Lower lobe of right lung (tissue), 2 donors: ENCODE results near the gene SLC6A9. TPM values are rescaled to one million over a fixed set of nuclear protein-coding genes. Genes with fewer than 3 reads are reported as not detected.

Source experiments
- ATAC-seq, 2 donors: fragments of 200-7000 bp; cut with Tn5 transposase; one replicate each; pipeline ENCODE4 v1.9.1; 2020 to 2022; ENCODE audit warnings: mild to moderate bottlenecking in 2 of 2, moderate library complexity in 2 of 2
- DNase-seq: peaks from one replicate; pipeline ENCODE4 v3.0.0-alpha.2; 2020
- H3K27ac ChIP-seq: fragments of 200-600 bp; one replicate; pipeline ENCODE4 v1.8.0; 2022
- H3K27me3 ChIP-seq: fragments of 200-600 bp; one replicate; pipeline ENCODE4 v1.8.0; 2022; ENCODE audit warnings: low read depth
- H3K36me3 ChIP-seq: fragments of 200-600 bp; one replicate; pipeline ENCODE4 v1.8.0; 2022; ENCODE audit warnings: mild to moderate bottlenecking
- H3K4me1 ChIP-seq: fragments of 200-600 bp; one replicate; pipeline ENCODE4 v1.8.0; 2022
- H3K4me3 ChIP-seq: fragments of 200-600 bp; one replicate; pipeline ENCODE4 v1.8.0; 2022; ENCODE audit warnings: mild to moderate bottlenecking
- H3K9me3 ChIP-seq: fragments of 200-600 bp; one replicate; pipeline ENCODE4 v1.8.0; 2022
- CTCF ChIP-seq: fragments of 200-600 bp; IDR thresholded peaks from one replicate; pipeline ENCODE4 v1.8.0; 2022; ENCODE audit warnings: antibody characterized with exemption, mild to moderate bottlenecking
- intact Hi-C: fragments of 100-400 bp; cut with DNase I; formaldehyde crosslinking; loops from one replicate; pipeline ENCODE4 v1.11.0; 2022
- total RNA-seq: library from RNA; stranded (reverse); fragmentation: NEBNext Ultra II Directional; extraction: Animal tissue kit (Norgen Biotek cat#: 25700); gene quantifications from one replicate; pipeline ENCODE4 v1.2.1, GENCODE V29; 2021
- donor health status: DM: no; HTN: yes; CAD: no; lungs with severe emphysema.

Gene SLC6A9
- total RNA-seq, 1 donor from 2014 or later: 24.2 TPM

- no peak for TF ChIP-seq CTCF
Observed at GRCh38 chr1:43973981-43974442, 57.2 kb downstream of the SLC6A9 start.

GRCh38 chr1:43971336-43971980 is 59.8 kb downstream of the SLC6A9 start:
- TF ChIP-seq CTCF: no peak
- peaks cover 31% of the 10 kb centered on the region for H3K36me3 ChIP-seq
- H3K27ac ChIP-seq: no peak overlapping the region
- no peaks in the 10 kb centered on the region for H3K9me3 ChIP-seq
- no peak for DNase-seq
- intact Hi-C loops: no loop called here
- no peak overlapping the region for H3K4me3 ChIP-seq
- ATAC-seq: no peak
- peaks cover 38% of the 10 kb centered on the region for H3K4me1 ChIP-seq
- no peaks in the 10 kb centered on the region for H3K27me3 ChIP-seq

More at GRCh38 chr1:43973981-43974442, 57.2 kb downstream of the SLC6A9 start:
- peak overlapping the region; percentile 81 for H3K4me3 ChIP-seq
- H3K9me3 ChIP-seq: no peaks in the 10 kb centered on the region
- intact Hi-C loops: no loop called here
- H3K27ac ChIP-seq: peak overlapping the region; percentile 97
- ATAC-seq (no peak), DNase-seq (no peak)
- peaks cover 63% of the 10 kb centered on the region for H3K4me1 ChIP-seq
- H3K27me3 ChIP-seq: no peaks in the 10 kb centered on the region
- peaks cover 40% of the 10 kb centered on the region for H3K36me3 ChIP-seq

- no peaks in the 10 kb centered on the region for H3K9me3 ChIP-seq
- intact Hi-C loops: no loop called here
- no peak for DNase-seq
- peak overlapping the region; percentile 97 for H3K4me3 ChIP-seq
- TF ChIP-seq CTCF: no peak
- H3K36me3 ChIP-seq: peaks cover 31% of the 10 kb centered on the region
- H3K27me3 ChIP-seq: no peaks in the 10 kb centered on the region
- ATAC-seq: no peak
- H3K4me1 ChIP-seq: peaks cover 33% of the 10 kb centered on the region
- no peak overlapping the region for H3K27ac ChIP-seq
Observed at GRCh38 chr1:43970911-43971310, 60.4 kb downstream of the SLC6A9 start.

- H3K4me1 ChIP-seq: peaks cover 29% of the 10 kb centered on the region
- intact Hi-C loops: no loop called here
- H3K4me3 ChIP-seq: peak overlapping the region; percentile 97
- no peaks in the 10 kb centered on the region for H3K27me3 ChIP-seq
- H3K9me3 ChIP-seq: no peaks in the 10 kb centered on the region
- no peak overlapping the region for H3K27ac ChIP-seq
- TF ChIP-seq CTCF: no peak
- no peak for ATAC-seq
- H3K36me3 ChIP-seq: peaks cover 31% of the 10 kb centered on the region
- DNase-seq: no peak
Observed at GRCh38 chr1:43970502-43970901, 60.8 kb downstream of the SLC6A9 start.

- no peaks in the 10 kb centered on the region for H3K27me3 ChIP-seq
- intact Hi-C loops: no loop called here
Observed at GRCh38 chr1:43969746-43970466, 61.4 kb downstream of the SLC6A9 start, which contains the start of gene DPH2. TSS of gene DPH2 (plus strand) at chr1:43970010. CDS start at chr1:43970176, 166 bp downstream.

More at GRCh38 chr1:43969746-43970466, 61.4 kb downstream of the SLC6A9 start, which contains the start of gene DPH2:
- Histone ChIP-seq H3K9me3 (no peaks in the 10 kb centered on the region), H3K36me3 (peaks cover 32% of the 10 kb centered on the region), H3K27ac (no peak within 1 kb of the TSS), H3K4me3 (peak within 1 kb of the TSS; percentile 97), H3K4me1 (peaks cover 27% of the 10 kb centered on the region)
- ATAC-seq: peak; percentile 95
- TF ChIP-seq CTCF: peak; percentile 10
- DNase-seq: peak; percentile 98
